Thymus (tissue), 11 donors: Measurements from ENCODE around the gene AJM1. TPM values are rescaled to one million over a fixed set of nuclear protein-coding genes. Genes with fewer than 3 reads are reported as not detected.

ENCODE experiments used
- DNase-seq, 9 donors: peaks; one replicate each; pipeline ENCODE4 v3.0.0-alpha.2; 2013; ENCODE audit warnings: low spot score in 9 of 9, low read depth in 6 of 9, missing footprints in 1 of 9
- H3K27ac ChIP-seq, 2 donors: one replicate each; pipeline ENCODE4 v1.5.1; 2013; ENCODE audit warnings: control low read depth in 1 of 2, low read depth in 1 of 2, low read length in 1 of 2, mild to moderate bottlenecking in 1 of 2, moderate library complexity in 1 of 2
- H3K27me3 ChIP-seq, 2 donors: one replicate each; pipeline ENCODE4 v1.5.1; 2013; ENCODE audit warnings: low read length in 1 of 2; ENCODE audit not compliant: control insufficient read depth in 2 of 2, insufficient read depth in 1 of 2
- H3K36me3 ChIP-seq, 2 donors: one replicate each; pipeline ENCODE4 v1.5.1; 2013; ENCODE audit warnings: low read length in 1 of 2, mild to moderate bottlenecking in 1 of 2, moderate library complexity in 1 of 2; ENCODE audit not compliant: control insufficient read depth in 2 of 2, insufficient read depth in 2 of 2
- H3K4me1 ChIP-seq, 2 donors: one replicate each; pipeline ENCODE4 v1.5.1; 2013; ENCODE audit warnings: low read length in 2 of 2; ENCODE audit not compliant: control insufficient read depth in 2 of 2, insufficient read depth in 2 of 2
- H3K4me3 ChIP-seq, 2 donors: one replicate each; pipeline ENCODE4 v1.5.1; 2013; ENCODE audit warnings: low read length in 2 of 2, control low read depth in 1 of 2, mild to moderate bottlenecking in 1 of 2
- H3K9me3 ChIP-seq, 2 donors: one replicate each; pipeline ENCODE4 v1.5.1; 2013; ENCODE audit warnings: low read length in 1 of 2, mild to moderate bottlenecking in 1 of 2; ENCODE audit not compliant: control insufficient read depth in 2 of 2, insufficient read depth in 1 of 2
- WGBS: extraction: QIAGEN DNeasy Blood & Tissue Kit; methylation state at CpG from one replicate; pipeline ENCODE4 v1.1.7; 2013; 5-methylcytosine and 5-hydroxymethylcytosine counted together
- polyA plus RNA-seq: library from polyadenylated mRNA; stranded (reverse); fragments of 200-250 nt; gene quantifications from one replicate; pipeline ENCODE4 v1.2.3, GENCODE V29; 2013
- total RNA-seq: library from RNA; stranded (reverse); fragments of 120-200 nt; gene quantifications from one replicate; pipeline ENCODE4 v1.2.4, GENCODE V29; 2013
- donor health status: healthy.

The AJM1 gene
- total and polyA plus RNA-seq, 2 donors: 0.42 to 1.8 TPM

GRCh38 chr9:136857581-136858412, 15.5 kb downstream of the AJM1 start:
- Histone ChIP-seq H3K4me3 (no peak overlapping the region), H3K36me3 (peaks cover 21 to 27% of the 10 kb centered on the region in 2 donors), H3K4me1 (no peaks in the 10 kb centered on the region), H3K9me3 (no peaks in the 10 kb centered on the region), H3K27me3 (no peaks in the 10 kb centered on the region), H3K27ac (no peak overlapping the region)
- 95% methylated on average over 29 of the region's 29 CpGs for WGBS
- DNase-seq: no peak

GRCh38 chr9:136858452-136858843, 16.2 kb downstream of the AJM1 start:
- no peaks in the 10 kb centered on the region for H3K4me1 ChIP-seq
- H3K27me3 ChIP-seq: no peaks in the 10 kb centered on the region
- WGBS: 98% methylated on average over 15 of the region's 15 CpGs
- peaks cover 28 to 34% of the 10 kb centered on the region in 2 donors for H3K36me3 ChIP-seq
- no peak overlapping the region for H3K4me3 ChIP-seq
- H3K27ac ChIP-seq: no peak overlapping the region
- no peak for DNase-seq
- no peaks in the 10 kb centered on the region for H3K9me3 ChIP-seq

- no peak overlapping the region for H3K4me3 ChIP-seq
- WGBS: 96% methylated on average over 20 of the region's 20 CpGs
- DNase-seq: no peak
- no peaks in the 10 kb centered on the region for H3K9me3 ChIP-seq
- peaks cover 0 to under 1% of the 10 kb centered on the region in 2 donors for H3K4me1 ChIP-seq
- no peak overlapping the region for H3K27ac ChIP-seq
- H3K36me3 ChIP-seq: peaks cover 34 to 38% of the 10 kb centered on the region in 2 donors
- H3K27me3 ChIP-seq: no peaks in the 10 kb centered on the region
Observed at GRCh38 chr9:136858844-136859757, 16.8 kb downstream of the AJM1 start.

GRCh38 chr9:136860529-136860928, 18.3 kb downstream of the AJM1 start:
- H3K36me3 ChIP-seq: peaks cover 37 to 38% of the 10 kb centered on the region in 2 donors
- H3K4me1 ChIP-seq: peaks cover 8 to 10% of the 10 kb centered on the region in 2 donors
- H3K4me3 ChIP-seq: no peak overlapping the region
- no peaks in the 10 kb centered on the region for H3K27me3 ChIP-seq
- no peaks in the 10 kb centered on the region for H3K9me3 ChIP-seq
- 98% methylated on average over 9 of the region's 9 CpGs for WGBS
- no peak overlapping the region for H3K27ac ChIP-seq
- DNase-seq: no peak

GRCh38 chr9:136860933-136861873, 18.9 kb downstream of the AJM1 start:
- Histone ChIP-seq H3K9me3 (no peaks in the 10 kb centered on the region), H3K27ac (no peak overlapping the region), H3K4me1 (peaks cover 9 to 10% of the 10 kb centered on the region in 2 donors), H3K4me3 (no peak overlapping the region), H3K27me3 (no peaks in the 10 kb centered on the region), H3K36me3 (peaks cover 37 to 38% of the 10 kb centered on the region in 2 donors)
- WGBS: 98% methylated on average over 22 of the region's 22 CpGs
- DNase-seq: no peak

- 92% methylated on average over 26 of the region's 26 CpGs for WGBS
- H3K36me3 ChIP-seq: peaks cover 37 to 38% of the 10 kb centered on the region in 2 donors
- H3K9me3 ChIP-seq: no peaks in the 10 kb centered on the region
- no peaks in the 10 kb centered on the region for H3K27me3 ChIP-seq
- peaks cover 9 to 13% of the 10 kb centered on the region in 2 donors for H3K4me1 ChIP-seq
- H3K27ac ChIP-seq: no peak overlapping the region
- no peak for DNase-seq
- H3K4me3 ChIP-seq: no peak overlapping the region
Observed at GRCh38 chr9:136861874-136862457, 19.7 kb downstream of the AJM1 start.

- Histone ChIP-seq H3K4me3 (no peak overlapping the region), H3K4me1 (peaks cover 9 to 15% of the 10 kb centered on the region in 2 donors), H3K36me3 (peaks cover 37 to 38% of the 10 kb centered on the region in 2 donors), H3K27ac (no peak overlapping the region), H3K9me3 (no peaks in the 10 kb centered on the region), H3K27me3 (no peaks in the 10 kb centered on the region)
- WGBS: 97% methylated on average over 31 of the region's 31 CpGs
- no peak for DNase-seq
Observed at GRCh38 chr9:136862849-136863622, 20.8 kb downstream of the AJM1 start.
